Activated CD8-positive, alpha-beta memory T cell treated with anti-CD3 and anti-CD28 coated beads, Interleukin-2, amount 10 ng/mL, durations not matched to agents 7 days and 5 days (primary cell): Measurements from ENCODE around the gene ARHGEF26. TPM values are rescaled to one million over a fixed set of nuclear protein-coding genes. Genes with fewer than 3 reads are reported as not detected.

ENCODE experiments used
- ATAC-seq: fragments of 150-1000 bp; cut with Tn5 transposase; one replicate; pipeline ENCODE4 v1.10.0; 2021; ENCODE audit warnings: moderate library complexity
- CTCF ChIA-PET: fragments of 350-600 bp; sonication (Branson Sonifier 250); formaldehyde crosslinking; loops from one replicate; lab custom pipeline; 2021; ENCODE audit warnings: antibody characterized with exemption; lab: Charles Lee
- DNase-seq: peaks from one replicate; pipeline ENCODE4 v3.0.0-alpha.2; 2020
- H3K27ac Mint-ChIP-seq: one replicate; pipeline ENCODE4 v1.8.0; 2021; ENCODE audit warnings: mild to moderate bottlenecking, mixed read lengths
- H3K27me3 Mint-ChIP-seq: one replicate; pipeline ENCODE4 v1.8.0; 2021; ENCODE audit warnings: mixed read lengths
- H3K36me3 Mint-ChIP-seq: one replicate; pipeline ENCODE4 v1.8.0; 2021; ENCODE audit warnings: mild to moderate bottlenecking, mixed read lengths
- H3K4me1 Mint-ChIP-seq: one replicate; pipeline ENCODE4 v1.8.0; 2021; ENCODE audit warnings: mixed read lengths
- H3K4me3 Mint-ChIP-seq: one replicate; pipeline ENCODE4 v1.8.0; 2021; ENCODE audit warnings: mild to moderate bottlenecking, moderate library complexity, mixed read lengths
- H3K9me3 Mint-ChIP-seq: one replicate; pipeline ENCODE4 v1.8.0; 2022; ENCODE audit warnings: low read depth, mixed read lengths
- total RNA-seq, 2 experiments: library from RNA; stranded (reverse); gene quantifications; one replicate each; pipeline ENCODE4 v1.2.3, GENCODE V29; 2021

The ARHGEF26 gene
- total RNA-seq, 2 experiments from 2014 or later: 0.09 to 0.23 TPM

DNA sequence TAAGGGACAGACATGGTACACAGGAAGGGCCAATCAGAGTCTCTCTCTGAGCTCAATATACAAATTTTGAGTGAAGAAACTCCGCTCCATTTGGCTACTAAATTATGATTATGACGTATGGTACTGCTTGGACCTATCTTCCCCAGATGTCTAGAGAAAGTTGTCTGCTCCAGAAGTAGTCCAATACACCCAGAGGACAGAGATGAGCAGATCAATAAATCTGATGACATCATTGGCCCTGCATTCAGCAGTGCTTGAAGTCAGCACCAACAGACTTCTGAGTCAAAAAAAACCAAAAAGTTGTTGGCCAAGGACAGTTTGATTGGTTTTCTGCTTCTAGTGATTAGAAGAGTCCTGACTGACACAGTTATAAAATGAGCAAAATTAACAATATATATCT is 19.9 kb upstream of the ARHGEF26 start:
- peaks cover 6% of the 10 kb centered on the region for H3K27me3 Mint-ChIP-seq
- no peak for DNase-seq
- no peak overlapping the region for H3K27ac Mint-ChIP-seq
- no peak overlapping the region for H3K4me3 Mint-ChIP-seq
- no peaks in the 10 kb centered on the region for H3K9me3 Mint-ChIP-seq
- H3K4me1 Mint-ChIP-seq: no peaks in the 10 kb centered on the region
- no peak for ATAC-seq
- CTCF ChIA-PET: no interaction called here
- H3K36me3 Mint-ChIP-seq: no peaks in the 10 kb centered on the region

GRCh38 chr3:154102225-154102624 is 19.0 kb upstream of the ARHGEF26 start:
- ATAC-seq: no peak
- CTCF ChIA-PET: no interaction called here

DNA sequence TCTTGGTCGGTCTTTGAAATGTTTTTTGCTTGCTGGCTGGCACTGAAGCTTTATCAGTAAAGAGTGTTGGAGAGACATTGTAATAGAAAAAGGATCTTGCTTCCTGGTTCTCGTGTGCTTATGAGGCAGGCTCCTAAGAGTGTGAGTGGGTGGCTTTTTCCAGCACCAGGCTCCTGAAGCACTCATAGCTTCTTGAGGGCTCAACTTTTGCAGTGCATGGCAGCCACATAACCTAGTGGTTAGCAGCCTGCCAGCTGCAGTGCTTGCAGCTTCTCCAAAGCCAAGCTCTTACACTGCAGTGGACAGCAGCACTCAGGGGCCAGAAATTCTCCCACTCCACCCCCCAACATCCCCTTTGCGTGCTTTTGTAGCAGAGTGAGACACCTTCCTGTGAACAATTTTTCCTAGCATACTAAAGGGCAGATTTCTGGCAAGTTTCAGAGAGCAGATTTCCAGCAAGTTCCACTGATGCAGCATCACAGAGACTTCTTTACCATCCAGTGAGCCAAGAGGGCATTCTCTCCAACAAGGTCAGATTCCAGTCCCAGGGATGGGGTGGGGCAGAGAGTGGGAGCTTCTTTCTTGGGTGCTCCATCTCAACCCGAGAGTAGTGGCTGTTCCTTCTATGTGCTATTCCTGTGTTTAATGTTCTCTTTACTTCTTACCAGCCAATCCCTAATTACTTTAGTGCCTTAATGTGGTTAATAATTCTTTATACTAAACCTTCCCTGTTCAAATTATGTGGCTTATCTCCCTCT is 15.8 kb upstream of the ARHGEF26 start:
- Mint-ChIP-seq H3K27ac (no peak overlapping the region), H3K4me1 (no peaks in the 10 kb centered on the region), H3K36me3 (no peaks in the 10 kb centered on the region), H3K4me3 (no peak overlapping the region), H3K9me3 (no peaks in the 10 kb centered on the region), H3K27me3 (peaks cover 6% of the 10 kb centered on the region)
- CTCF ChIA-PET: no interaction called here
- DNase-seq (no peak), ATAC-seq (no peak)

More at GRCh38 chr3:154102225-154102624, 19.0 kb upstream of the ARHGEF26 start:
- Mint-ChIP-seq H3K9me3 (no peaks in the 10 kb centered on the region), H3K4me1 (no peaks in the 10 kb centered on the region), H3K36me3 (no peaks in the 10 kb centered on the region), H3K4me3 (no peak overlapping the region), H3K27ac (no peak overlapping the region), H3K27me3 (peaks cover 6% of the 10 kb centered on the region)
- DNase-seq: no peak

- DNase-seq (no peak), ATAC-seq (no peak)
- Mint-ChIP-seq H3K4me3 (no peak overlapping the region), H3K36me3 (no peaks in the 10 kb centered on the region), H3K9me3 (no peaks in the 10 kb centered on the region), H3K4me1 (no peaks in the 10 kb centered on the region), H3K27ac (no peak overlapping the region), H3K27me3 (peaks cover 24% of the 10 kb centered on the region)
- CTCF ChIA-PET: no interaction called here
Measured at GRCh38 chr3:154111365-154111935, 9.7 kb upstream of the ARHGEF26 start.

GRCh38 chr3:154112146-154112852 is 8.9 kb upstream of the ARHGEF26 start:
- ATAC-seq (no peak), DNase-seq (no peak)
- Mint-ChIP-seq H3K4me3 (no peak overlapping the region), H3K27me3 (peaks cover 29% of the 10 kb centered on the region), H3K36me3 (no peaks in the 10 kb centered on the region), H3K9me3 (no peaks in the 10 kb centered on the region), H3K27ac (no peak overlapping the region), H3K4me1 (no peaks in the 10 kb centered on the region)
- CTCF ChIA-PET: no interaction called here

- DNase-seq: no peak
- no peaks in the 10 kb centered on the region for H3K9me3 Mint-ChIP-seq
- no peak overlapping the region for H3K27ac Mint-ChIP-seq
- H3K4me3 Mint-ChIP-seq: no peak overlapping the region
- CTCF ChIA-PET: no interaction called here
- H3K36me3 Mint-ChIP-seq: no peaks in the 10 kb centered on the region
- no peak for ATAC-seq
- H3K27me3 Mint-ChIP-seq: peaks cover 37% of the 10 kb centered on the region
- H3K4me1 Mint-ChIP-seq: no peaks in the 10 kb centered on the region
Measured at GRCh38 chr3:154113609-154114008, 7.6 kb upstream of the ARHGEF26 start.

- H3K36me3 Mint-ChIP-seq: no peaks in the 10 kb centered on the region
- no peak overlapping the region for H3K27ac Mint-ChIP-seq
- peaks cover 51% of the 10 kb centered on the region for H3K27me3 Mint-ChIP-seq
- no peak for ATAC-seq
- H3K4me3 Mint-ChIP-seq: no peak overlapping the region
- no peak for DNase-seq
- H3K4me1 Mint-ChIP-seq: peaks cover under 1% of the 10 kb centered on the region
- CTCF ChIA-PET: no interaction called here
- no peaks in the 10 kb centered on the region for H3K9me3 Mint-ChIP-seq
Measured at GRCh38 chr3:154115332-154115731, 5.9 kb upstream of the ARHGEF26 start.

- Mint-ChIP-seq H3K9me3 (no peaks in the 10 kb centered on the region), H3K36me3 (no peaks in the 10 kb centered on the region), H3K27me3 (peaks cover 68% of the 10 kb centered on the region), H3K4me1 (peaks cover 18% of the 10 kb centered on the region), H3K27ac (no peak overlapping the region), H3K4me3 (no peak overlapping the region)
- CTCF ChIA-PET: no interaction called here
- DNase-seq: no peak
- no peak for ATAC-seq
Measured at GRCh38 chr3:154119951-154120350, 1.2 kb upstream of the ARHGEF26 start.

DNA sequence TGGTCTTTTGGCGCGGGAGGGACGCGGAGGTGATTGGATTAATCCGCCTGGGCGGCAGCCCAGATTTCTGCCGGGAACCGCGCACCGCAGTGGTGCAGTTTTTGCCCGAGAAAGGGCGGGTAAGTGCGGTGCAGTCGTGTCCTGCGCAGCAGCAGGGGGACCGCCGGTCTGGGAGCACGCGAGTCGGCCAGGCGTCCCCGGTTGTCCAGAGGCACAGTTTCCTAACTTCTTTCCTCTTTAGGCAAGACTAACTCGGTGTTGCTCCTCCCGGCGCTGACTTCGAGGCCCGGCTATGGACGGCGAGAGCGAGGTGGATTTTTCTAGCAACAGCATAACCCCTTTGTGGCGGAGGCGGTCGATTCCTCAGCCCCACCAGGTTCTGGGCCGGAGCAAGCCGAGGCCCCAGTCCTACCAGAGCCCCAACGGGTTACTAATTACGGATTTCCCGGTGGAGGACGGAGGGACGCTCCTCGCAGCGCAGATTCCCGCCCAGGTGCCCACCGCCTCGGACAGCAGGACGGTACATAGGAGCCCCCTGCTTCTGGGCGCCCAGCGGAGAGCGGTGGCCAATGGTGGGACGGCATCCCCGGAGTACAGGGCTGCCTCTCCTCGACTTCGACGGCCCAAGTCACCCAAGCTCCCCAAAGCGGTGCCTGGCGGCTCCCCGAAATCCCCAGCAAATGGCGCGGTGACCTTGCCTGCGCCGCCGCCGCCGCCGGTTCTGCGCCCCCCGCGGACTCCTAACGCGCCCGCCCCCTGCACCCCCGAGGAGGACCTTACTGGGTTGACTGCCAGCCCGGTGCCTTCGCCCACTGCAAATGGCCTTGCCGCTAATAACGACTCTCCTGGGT is 736 bp downstream of the ARHGEF26 start:
- ATAC-seq: peak; percentile 58

GRCh38 chr3:154122552-154122911 is 1.3 kb downstream of the ARHGEF26 start:
- H3K9me3 Mint-ChIP-seq: no peaks in the 10 kb centered on the region
- no peak for DNase-seq
- peaks cover 18% of the 10 kb centered on the region for H3K4me1 Mint-ChIP-seq
- H3K36me3 Mint-ChIP-seq: no peaks in the 10 kb centered on the region
- H3K27ac Mint-ChIP-seq: no peak overlapping the region
- no peak for ATAC-seq
- H3K4me3 Mint-ChIP-seq: peak overlapping the region; percentile 7
- H3K27me3 Mint-ChIP-seq: peaks cover 74% of the 10 kb centered on the region
- CTCF ChIA-PET: no interaction called here

More for the DNA sequence above, 736 bp downstream of the ARHGEF26 start:
- CTCF ChIA-PET: interaction anchor here (0.9 kb wide), 1 partner anchor 132 kb away, joined by 3 read pairs; no protein-coding TSS in a partner anchor
- DNase-seq: peak; percentile 48
- H3K4me3 Mint-ChIP-seq: peak overlapping the region; percentile 70
- no peaks in the 10 kb centered on the region for H3K36me3 Mint-ChIP-seq
- H3K4me1 Mint-ChIP-seq: peaks cover 18% of the 10 kb centered on the region
- H3K9me3 Mint-ChIP-seq: no peaks in the 10 kb centered on the region
- no peak overlapping the region for H3K27ac Mint-ChIP-seq
- H3K27me3 Mint-ChIP-seq: peaks cover 79% of the 10 kb centered on the region

DNA sequence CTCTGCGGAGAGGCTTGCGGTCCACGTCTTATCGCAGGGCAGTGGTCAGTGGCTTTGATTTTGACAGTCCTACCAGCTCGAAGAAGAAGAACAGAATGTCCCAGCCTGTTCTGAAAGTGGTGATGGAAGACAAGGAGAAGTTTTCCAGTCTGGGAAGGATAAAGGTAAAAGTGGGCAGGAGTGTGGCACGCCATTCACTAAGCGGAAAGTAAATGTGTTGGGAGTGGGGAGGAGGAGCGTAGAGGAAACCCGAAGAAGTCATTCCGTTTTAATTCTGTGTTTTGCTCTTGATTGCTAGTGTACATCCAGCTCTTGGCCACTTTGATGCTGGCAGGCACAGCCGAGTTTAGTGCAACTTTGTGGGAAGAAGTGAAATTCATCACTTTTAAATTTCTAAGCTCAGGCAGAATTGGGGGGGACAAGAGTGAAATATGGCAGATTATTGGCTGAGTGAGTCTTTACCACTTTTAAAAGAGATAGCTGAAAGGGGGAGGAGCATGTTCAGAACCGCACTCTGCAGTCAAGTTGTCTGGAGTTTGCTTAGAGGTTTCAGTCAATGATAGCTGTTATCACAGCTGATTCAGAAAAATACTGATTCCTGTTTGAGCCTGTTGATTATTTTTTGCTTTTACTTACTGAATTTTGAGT is 1.8 kb downstream of the ARHGEF26 start:
- H3K9me3 Mint-ChIP-seq: no peaks in the 10 kb centered on the region
- CTCF ChIA-PET: interaction anchor here (1.6 kb wide), 1 partner anchor 129 kb away, joined by 4 read pairs; no protein-coding TSS in a partner anchor
- ATAC-seq (no peak), DNase-seq (no peak)
- H3K27ac Mint-ChIP-seq: no peak overlapping the region
- peak overlapping the region; percentile 7 for H3K4me3 Mint-ChIP-seq
- H3K36me3 Mint-ChIP-seq: no peaks in the 10 kb centered on the region
- peaks cover 71% of the 10 kb centered on the region for H3K27me3 Mint-ChIP-seq
- H3K4me1 Mint-ChIP-seq: peaks cover 18% of the 10 kb centered on the region

DNA sequence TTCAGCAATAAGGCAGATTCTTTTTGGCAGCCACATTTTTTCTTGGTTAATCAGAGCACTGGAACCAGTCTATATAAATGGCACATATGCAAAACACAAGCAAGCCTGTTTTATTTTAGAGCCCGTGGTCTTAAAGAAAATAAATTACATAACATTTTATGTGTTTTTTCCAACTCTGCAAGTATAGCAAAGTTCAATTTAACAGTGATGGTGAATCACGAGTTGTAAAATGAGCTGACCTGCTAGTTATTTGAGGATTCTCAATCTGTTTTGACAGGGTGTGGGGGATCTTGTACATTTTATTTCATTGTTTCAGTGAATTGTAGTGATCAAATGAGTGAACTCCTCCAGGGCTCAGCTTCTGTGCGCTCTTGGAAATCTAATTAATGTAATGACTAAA is 2.7 kb downstream of the ARHGEF26 start:
- Mint-ChIP-seq H3K27me3 (peaks cover 66% of the 10 kb centered on the region), H3K4me3 (no peak overlapping the region), H3K36me3 (no peaks in the 10 kb centered on the region), H3K9me3 (no peaks in the 10 kb centered on the region), H3K4me1 (peaks cover 18% of the 10 kb centered on the region), H3K27ac (no peak overlapping the region)
- ATAC-seq: no peak
- CTCF ChIA-PET: interaction anchor here (1.6 kb wide), 1 partner anchor 129 kb away, joined by 4 read pairs; no protein-coding TSS in a partner anchor
- DNase-seq: no peak
